HepG2 (cell line): ENCODE data around the gene NUP93. TPM values are rescaled to one million over a fixed set of nuclear protein-coding genes. Genes with fewer than 3 reads are reported as not detected.

ENCODE experiments used
- HCFC1 ChIP-seq: fragments of 150-350 bp; IDR thresholded peaks from 2 replicates; pipeline ENCODE4 v1.6.1; 2014; ENCODE audit warnings: low read depth, low read length
- HDAC1 ChIP-seq: sonication (generic); formaldehyde crosslinking; IDR thresholded peaks from 2 replicates; pipeline ENCODE4 v1.5.1; 2020; ENCODE audit warnings: mild to moderate bottlenecking, missing genetic modification reagents
- MIER3 ChIP-seq: IDR thresholded peaks from 2 replicates; pipeline ENCODE4 v1.6.1; 2016; ENCODE audit warnings: missing compliant biosample characterization, borderline replicate concordance
- MTA1 ChIP-seq: sonication (generic); formaldehyde crosslinking; IDR thresholded peaks from 2 replicates; pipeline ENCODE4 v1.4.0; 2020; ENCODE audit warnings: missing genetic modification reagents, mild to moderate bottlenecking, borderline replicate concordance
- NKX3-1 ChIP-seq: sonication (generic); formaldehyde crosslinking; IDR thresholded peaks from 2 replicates; pipeline ENCODE4 v1.5.0; 2020; ENCODE audit warnings: missing genetic modification reagents
- PRPF4 ChIP-seq: fragments of 200-400 bp; formaldehyde crosslinking; IDR thresholded peaks from 2 replicates; pipeline ENCODE4 v1.6.1; 2016; ENCODE audit warnings: low read length, low read depth; ENCODE audit not compliant: poor library complexity, severe bottlenecking
- SPEN ChIP-seq: sonication (generic); formaldehyde crosslinking; IDR thresholded peaks from 2 replicates; pipeline ENCODE4 v1.5.1; 2020; ENCODE audit warnings: low read depth, mild to moderate bottlenecking, missing genetic modification reagents
- SRSF1 ChIP-seq: fragments of 200-400 bp; formaldehyde crosslinking; optimal IDR thresholded peaks from 2 replicates; pipeline ENCODE3; 2017; ENCODE audit warnings: mild to moderate bottlenecking, low read depth, low read length, moderate library complexity
- ZBTB38 ChIP-seq: sonication (generic); formaldehyde crosslinking; IDR thresholded peaks from 2 replicates; pipeline ENCODE4 v1.5.1; 2020; ENCODE audit warnings: mild to moderate bottlenecking, missing genetic modification reagents
- ZGPAT ChIP-seq: IDR thresholded peaks from 2 replicates; pipeline ENCODE4 v1.6.1; 2016; ENCODE audit warnings: mild to moderate bottlenecking
- ZNF296 ChIP-seq: sonication (generic); formaldehyde crosslinking; conservative IDR thresholded peaks from 2 replicates; pipeline ENCODE4 v1.5.0; 2020; ENCODE audit warnings: mild to moderate bottlenecking, missing genetic modification reagents
- ZNF780A ChIP-seq: sonication (generic); formaldehyde crosslinking; IDR thresholded peaks from 2 replicates; pipeline ENCODE4 v1.8.0; 2022; ENCODE audit warnings: mild to moderate bottlenecking, missing genetic modification reagents, moderate library complexity
- ZNF790 ChIP-seq: sonication (generic); formaldehyde crosslinking; IDR thresholded peaks from 2 replicates; pipeline ENCODE4 v1.8.0; 2022; ENCODE audit warnings: missing genetic modification reagents, mild to moderate bottlenecking, borderline replicate concordance
- ZNF850 ChIP-seq: sonication (generic); formaldehyde crosslinking; conservative IDR thresholded peaks from 2 replicates; pipeline ENCODE4 v1.9.0; 2021; ENCODE audit warnings: mild to moderate bottlenecking, missing genetic modification reagents
- polyA plus RNA-seq, 8 experiments: library from polyadenylated mRNA; depleted of rRNA in 3 of 8; stranded (reverse) in 7 of 8; unstranded in 1 of 8; fragments of >200 nt; fragmentation: Illumina TruSeq in 4 of 8; extraction: Trizol in 4 of 8; gene quantifications; 2 replicates each; pipeline versions ENCODE4 v1.2.1 to v1.2.3, GENCODE V29; 2011 to 2016; ENCODE audit warnings: low read depth in 4 of 8, missing spikeins in 1 of 8, mixed read lengths in 1 of 8; ENCODE audit not compliant: insufficient read depth in 1 of 8
- total RNA-seq, 5 experiments: library from RNA; depleted of rRNA; stranded (reverse); fragments of >200 nt; fragmentation: Illumina TruSeq; extraction: Trizol; gene quantifications; 2 replicates each; pipeline ENCODE4 v1.2.3, GENCODE V29; 2016; ENCODE audit warnings: low read depth in 1 of 5
- TF ChIP-seq, protein P1 (sequence below): sonication (generic); formaldehyde crosslinking; IDR thresholded peaks from 2 replicates; pipeline ENCODE4 v1.8.1; 2023; ENCODE audit warnings: mild to moderate bottlenecking, moderate library complexity, missing genetic modification reagents
- TF ChIP-seq, protein P2 (sequence below): sonication (generic); formaldehyde crosslinking; IDR thresholded peaks from 2 replicates; pipeline ENCODE4 v1.5.0; 2020; ENCODE audit warnings: missing genetic modification reagents, mild to moderate bottlenecking, borderline replicate concordance
- TF ChIP-seq, protein P3 (sequence below): sonication (generic); formaldehyde crosslinking; IDR thresholded peaks from 2 replicates; pipeline ENCODE4 v1.4.0; 2020; ENCODE audit warnings: missing genetic modification reagents, borderline replicate concordance
- TF ChIP-seq, protein P4 (sequence below): sonication (generic); formaldehyde crosslinking; IDR thresholded peaks from 2 replicates; pipeline ENCODE4 v1.8.0; 2022; ENCODE audit warnings: mild to moderate bottlenecking, missing genetic modification reagents, moderate library complexity

Gene NUP93
- total and polyA plus RNA-seq, 2 of the 13 experiments (the other 11 are each of a cell fraction or from before 2014, with no cell fraction given) = 58.5 to 140 TPM

DNA sequence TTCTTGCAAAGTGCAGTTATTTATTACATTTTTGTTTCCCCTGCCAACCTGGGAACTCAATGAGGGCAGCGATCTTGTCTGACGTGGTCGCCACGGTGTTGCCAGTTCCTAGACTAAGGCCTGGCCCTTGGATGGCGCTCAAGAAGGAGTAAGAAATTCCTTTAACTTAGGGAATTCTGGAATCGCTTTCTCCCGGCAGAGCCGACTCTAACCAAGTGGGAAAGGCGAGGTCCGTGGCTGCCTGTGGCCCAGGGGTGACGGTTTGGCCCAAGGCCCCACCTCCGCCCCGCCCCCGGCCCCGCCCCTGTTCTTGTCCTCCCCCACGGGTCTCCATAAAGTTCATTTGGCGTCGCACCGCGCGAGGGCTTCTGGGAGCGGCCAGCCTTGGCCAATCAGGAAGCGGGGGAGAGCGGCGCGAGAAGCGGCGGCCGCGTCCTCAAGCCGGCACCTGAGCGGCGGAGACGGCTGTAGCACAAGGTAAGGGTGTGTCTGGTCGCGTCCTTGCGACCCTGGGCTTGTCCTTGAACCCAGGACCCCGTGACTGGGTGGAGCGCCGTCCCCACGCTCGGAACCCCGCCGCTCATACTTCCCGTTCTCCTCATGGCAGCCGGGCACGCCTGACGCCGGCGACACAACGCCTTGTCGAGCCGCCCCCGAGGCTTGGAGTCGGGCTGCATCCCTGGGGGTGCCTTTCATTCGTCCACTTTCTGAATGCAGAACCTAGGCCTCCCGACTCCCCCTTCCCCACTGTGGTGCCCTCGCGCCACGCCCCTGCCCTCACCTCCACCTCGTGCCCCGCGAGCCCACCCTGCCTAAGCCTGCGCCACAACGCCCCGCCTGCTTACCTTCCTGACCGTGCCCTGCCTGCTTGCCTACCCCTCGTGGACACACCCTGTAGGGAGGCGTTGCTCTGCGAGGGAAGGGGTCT lies at the start of gene NUP93 (continued):
- TF ChIP-seq, protein P1, sequence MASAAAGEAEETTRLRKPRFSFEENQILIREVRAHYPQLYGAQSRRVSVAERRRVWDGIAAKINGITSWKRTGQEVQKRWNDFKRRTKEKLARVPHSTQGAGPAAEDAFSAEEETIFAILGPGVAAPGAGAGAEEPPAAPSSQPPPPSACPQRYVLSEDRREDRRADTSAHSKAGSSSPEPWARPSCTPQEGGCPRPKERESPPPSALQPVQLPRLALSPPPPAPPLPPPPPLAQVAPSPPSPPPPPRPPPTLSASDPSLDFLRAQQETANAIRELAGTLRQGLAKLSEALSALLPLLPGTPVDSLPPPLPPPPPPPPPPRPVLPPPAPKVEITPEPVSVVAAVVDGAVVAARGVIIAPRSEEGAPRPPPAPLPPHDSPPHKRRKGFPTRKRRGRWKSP = peak; percentile 57; the same call in 1 of the 2 replicates
- TF ChIP-seq MTA1 (CRISPR knock-in tag) (peak; percentile 87; the same call in 1 of the 2 replicates), SRSF1 (peak; percentile 69), ZBTB38 (CRISPR knock-in tag) (peak; percentile 91; the same call in 1 of the 2 replicates), NKX3-1 (CRISPR knock-in tag) (peak; percentile 94; the same call in 1 of the 2 replicates), ZNF296 (CRISPR knock-in tag) (no peak), ZNF780A (CRISPR knock-in tag) (no peak; the same call in 1 of the 2 replicates), ZNF850 (CRISPR knock-in tag) (0 out of 2 replicates have a peak, but pooled peaks have one; percentile 15), HCFC1 (peak; percentile 50; the same call in 1 of the 2 replicates), ZNF790 (CRISPR knock-in tag) (0 out of 2 replicates have a peak, but pooled peaks have one; percentile 76), ZGPAT (CRISPR knock-in tag) (peak; percentile 90), PRPF4 (peak; percentile 49), SPEN (CRISPR knock-in tag) (peak; percentile 93), MIER3 (no peak), HDAC1 (CRISPR knock-in tag) (peak; percentile 96)
- TF ChIP-seq, protein P2, sequence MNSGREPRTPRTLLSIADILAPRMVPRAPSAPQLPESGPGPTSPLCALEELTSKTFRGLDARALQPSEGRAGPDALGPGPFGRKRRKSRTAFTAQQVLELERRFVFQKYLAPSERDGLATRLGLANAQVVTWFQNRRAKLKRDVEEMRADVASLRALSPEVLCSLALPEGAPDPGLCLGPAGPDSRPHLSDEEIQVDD (CRISPR knock-in tag) = peak; percentile 52; the same call in 1 of the 2 replicates
- TF ChIP-seq, protein P3, sequence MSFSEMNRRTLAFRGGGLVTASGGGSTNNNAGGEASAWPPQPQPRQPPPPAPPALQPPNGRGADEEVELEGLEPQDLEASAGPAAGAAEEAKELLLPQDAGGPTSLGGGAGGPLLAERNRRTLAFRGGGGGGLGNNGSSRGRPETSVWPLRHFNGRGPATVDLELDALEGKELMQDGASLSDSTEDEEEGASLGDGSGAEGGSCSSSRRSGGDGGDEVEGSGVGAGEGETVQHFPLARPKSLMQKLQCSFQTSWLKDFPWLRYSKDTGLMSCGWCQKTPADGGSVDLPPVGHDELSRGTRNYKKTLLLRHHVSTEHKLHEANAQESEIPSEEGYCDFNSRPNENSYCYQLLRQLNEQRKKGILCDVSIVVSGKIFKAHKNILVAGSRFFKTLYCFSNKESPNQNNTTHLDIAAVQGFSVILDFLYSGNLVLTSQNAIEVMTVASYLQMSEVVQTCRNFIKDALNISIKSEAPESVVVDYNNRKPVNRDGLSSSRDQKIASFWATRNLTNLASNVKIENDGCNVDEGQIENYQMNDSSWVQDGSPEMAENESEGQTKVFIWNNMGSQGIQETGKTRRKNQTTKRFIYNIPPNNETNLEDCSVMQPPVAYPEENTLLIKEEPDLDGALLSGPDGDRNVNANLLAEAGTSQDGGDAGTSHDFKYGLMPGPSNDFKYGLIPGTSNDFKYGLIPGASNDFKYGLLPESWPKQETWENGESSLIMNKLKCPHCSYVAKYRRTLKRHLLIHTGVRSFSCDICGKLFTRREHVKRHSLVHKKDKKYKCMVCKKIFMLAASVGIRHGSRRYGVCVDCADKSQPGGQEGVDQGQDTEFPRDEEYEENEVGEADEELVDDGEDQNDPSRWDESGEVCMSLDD (CRISPR knock-in tag) = peak; percentile 66; the same call in 1 of the 2 replicates
- TF ChIP-seq, protein P4, sequence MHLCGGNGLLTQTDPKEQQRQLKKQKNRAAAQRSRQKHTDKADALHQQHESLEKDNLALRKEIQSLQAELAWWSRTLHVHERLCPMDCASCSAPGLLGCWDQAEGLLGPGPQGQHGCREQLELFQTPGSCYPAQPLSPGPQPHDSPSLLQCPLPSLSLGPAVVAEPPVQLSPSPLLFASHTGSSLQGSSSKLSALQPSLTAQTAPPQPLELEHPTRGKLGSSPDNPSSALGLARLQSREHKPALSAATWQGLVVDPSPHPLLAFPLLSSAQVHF = no peak
